ENCODE measurements around the gene VPS41. TPM values are rescaled to one million over a fixed set of nuclear protein-coding genes. Genes with fewer than 3 reads are reported as not detected.

Gene VPS41
- total RNA-seq, 1 experiment from 2014 or later, result 31.4 TPM

GRCh38 chr7:38743899-38744298, 165.1 kb downstream of the VPS41 start:
- ChIA-PET CTCF (interaction anchor here (1.5 kb wide), 1 partner anchor 292 kb away, joined by 7 read pairs; no protein-coding TSS in a partner anchor), POLR2A (interaction anchor here (0.6 kb wide), 1 partner anchor 345 kb away, joined by 3 read pairs; no protein-coding TSS in a partner anchor)
- intact Hi-C loops (cut with micrococcal nuclease), result no loop called here
- no peaks in the 10 kb centered on the region for H3K27me3 Mint-ChIP-seq (ENCODE audit: insufficient read depth, unreplicated experiment)
- no TSS peak for BruUV-seq (replicated peaks)
- no peak overlapping the region for H3K27ac Mint-ChIP-seq (ENCODE audit: low read depth, unreplicated experiment)
- TF ChIP-seq CTCF (IDR thresholded peaks at IDR 0.05; ENCODE audit: unreplicated experiment), result no peak
- DNase-seq (ENCODE audit: unreplicated experiment), result no peak
- H3K4me1 Mint-ChIP-seq (ENCODE audit: insufficient read depth, unreplicated experiment), result peaks cover 19% of the 10 kb centered on the region
- H3K4me3 Mint-ChIP-seq (ENCODE audit: unreplicated experiment), result no peak overlapping the region
- peaks cover 18% of the 10 kb centered on the region for H3K36me3 Mint-ChIP-seq (ENCODE audit: insufficient read depth, unreplicated experiment)
- no peaks in the 10 kb centered on the region for H3K9me3 Mint-ChIP-seq (ENCODE audit: unreplicated experiment)

- no peak for DNase-seq (ENCODE audit: unreplicated experiment)
- no peaks in the 10 kb centered on the region for H3K9me3 Mint-ChIP-seq (ENCODE audit: unreplicated experiment)
- no peak overlapping the region for H3K27ac Mint-ChIP-seq (ENCODE audit: low read depth, unreplicated experiment)
- H3K4me3 Mint-ChIP-seq (ENCODE audit: unreplicated experiment), result no peak overlapping the region
- TF ChIP-seq CTCF (IDR thresholded peaks at IDR 0.05; ENCODE audit: unreplicated experiment), result no peak
- H3K36me3 Mint-ChIP-seq (ENCODE audit: insufficient read depth, unreplicated experiment), result peaks cover 10% of the 10 kb centered on the region
- H3K27me3 Mint-ChIP-seq (ENCODE audit: insufficient read depth, unreplicated experiment), result no peaks in the 10 kb centered on the region
- ChIA-PET POLR2A (interaction anchor here (0.7 kb wide), 1 partner anchor 268 kb away, joined by 3 read pairs; no protein-coding TSS in a partner anchor), CTCF (interaction anchor here (0.5 to 1.6 kb wide), 3 partner anchors 17 to 365 kb away, joined by 3 to 4 read pairs (median 3); no protein-coding TSS in a partner anchor)
- peaks cover 7% of the 10 kb centered on the region for H3K4me1 Mint-ChIP-seq (ENCODE audit: insufficient read depth, unreplicated experiment)
- BruUV-seq (replicated peaks), result no TSS peak
- intact Hi-C loops (cut with micrococcal nuclease), result no loop called here
Observed at GRCh38 chr7:38740041-38740440, 168.9 kb downstream of the VPS41 start.

- TF ChIP-seq CTCF (IDR thresholded peaks at IDR 0.05; ENCODE audit: unreplicated experiment), result no peak
Observed at GRCh38 chr7:38736138-38736537, 172.9 kb downstream of the VPS41 start.

GRCh38 chr7:38731215-38731614, 177.8 kb downstream of the VPS41 start:
- no TSS peak for BruUV-seq (replicated peaks)
- ChIA-PET POLR2A (no interaction called here), CTCF (no interaction called here)
- no peak overlapping the region for H3K27ac Mint-ChIP-seq (ENCODE audit: low read depth, unreplicated experiment)
- H3K9me3 Mint-ChIP-seq (ENCODE audit: unreplicated experiment), result no peaks in the 10 kb centered on the region
- peaks cover 7% of the 10 kb centered on the region for H3K4me1 Mint-ChIP-seq (ENCODE audit: insufficient read depth, unreplicated experiment)
- H3K4me3 Mint-ChIP-seq (ENCODE audit: unreplicated experiment), result no peak overlapping the region
- intact Hi-C loops (cut with micrococcal nuclease), result no loop called here
- H3K36me3 Mint-ChIP-seq (ENCODE audit: insufficient read depth, unreplicated experiment), result peaks cover 23% of the 10 kb centered on the region
- TF ChIP-seq CTCF (IDR thresholded peaks at IDR 0.05; ENCODE audit: unreplicated experiment), result no peak
- no peaks in the 10 kb centered on the region for H3K27me3 Mint-ChIP-seq (ENCODE audit: insufficient read depth, unreplicated experiment)
- peak; percentile 9 for DNase-seq (ENCODE audit: unreplicated experiment)

More at GRCh38 chr7:38736138-38736537, 172.9 kb downstream of the VPS41 start:
- BruUV-seq (replicated peaks), result no TSS peak
- Mint-ChIP-seq H3K36me3 (ENCODE audit: insufficient read depth, unreplicated experiment) (peaks cover 7% of the 10 kb centered on the region), H3K27ac (ENCODE audit: low read depth, unreplicated experiment) (no peak overlapping the region), H3K9me3 (ENCODE audit: unreplicated experiment) (no peaks in the 10 kb centered on the region), H3K4me3 (ENCODE audit: unreplicated experiment) (no peak overlapping the region), H3K27me3 (ENCODE audit: insufficient read depth, unreplicated experiment) (no peaks in the 10 kb centered on the region), H3K4me1 (ENCODE audit: insufficient read depth, unreplicated experiment) (peaks cover 6% of the 10 kb centered on the region)
- DNase-seq (ENCODE audit: unreplicated experiment), result no peak
- intact Hi-C loops (cut with micrococcal nuclease), result no loop called here
- ChIA-PET POLR2A (no interaction called here), CTCF (interaction anchor here (0.5 to 1.1 kb wide), 3 partner anchors 10 to 286 kb away, joined by 3 to 4 read pairs (median 3); no protein-coding TSS in a partner anchor)
